ENCODE results near the gene ZIC5. TPM values are rescaled to one million over a fixed set of nuclear protein-coding genes. Genes with fewer than 3 reads are reported as not detected.
A peak's percentile ranks its signal among the peaks of the same experiment; 100 is the strongest.
"Not testable (repeated sequence)": the region's sequence is repeated elsewhere in the genome, so short reads cannot be mapped to it uniquely, and the experiment has no call there.

ZIC5 gene
- total and polyA plus RNA-seq, 2 of the 13 experiments (the other 11 are each of a cell fraction or from before 2014, with no cell fraction given): 0.02 to 0.07 TPM

DNA sequence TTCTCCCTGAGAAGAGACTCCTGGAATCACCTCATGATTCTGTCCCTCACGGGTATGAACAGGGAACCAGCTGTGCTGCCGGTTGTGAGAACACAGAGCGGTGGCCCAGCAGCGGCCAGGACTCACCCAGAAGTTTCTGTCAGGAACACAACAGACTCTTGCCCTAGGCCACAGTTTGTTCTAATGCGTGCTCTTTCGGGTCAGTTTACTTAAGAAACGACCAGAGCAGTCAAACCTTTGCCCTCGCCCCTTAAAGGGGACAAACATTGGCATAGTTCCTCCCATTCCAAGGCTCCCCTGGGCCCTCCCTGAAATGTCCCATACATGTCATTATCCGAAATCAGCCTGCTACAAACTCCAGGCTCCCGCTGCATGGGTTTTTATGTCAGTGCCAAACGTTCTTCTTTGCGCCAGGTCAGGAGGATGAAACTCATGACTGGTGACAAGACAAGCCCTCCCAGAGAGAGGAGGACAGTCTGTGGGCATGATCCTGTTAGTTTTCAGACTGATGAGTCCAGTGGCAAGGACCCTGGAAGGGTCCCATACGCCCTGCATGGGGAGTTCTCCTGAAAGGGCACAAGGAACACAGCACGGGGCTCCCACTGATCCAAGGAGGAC lies 18.3 kb downstream of the ZIC5 start:
- Histone ChIP-seq H3K27ac (ENCODE audit: extremely low read length, insufficient read depth, low read length) (no peak overlapping the region), H3K27me3 (ENCODE audit: control insufficient read depth in 1 of 2, insufficient read depth in 2 of 2, low read length in 2 of 2) (peaks cover 7 to 76% of the 10 kb centered on the region in 2 experiments; a peak in 4 of 5 replicates), H2AFZ (ENCODE audit: low read length) (no peak overlapping the region), H3K4me2 (ENCODE audit: low read depth, low read length) (peak overlapping the region; percentile 31), H3K9me3 (ENCODE audit: low read length) (no peaks in the 10 kb centered on the region), H3K4me3 (replicated peaks in 1 of 3; ENCODE audit: insufficient read depth in 1 of 3, low read depth in 2 of 3, low read length in 3 of 3) (no peak overlapping the region), H4K20me1 (ENCODE audit: insufficient read depth, low read length) (no peaks in the 10 kb centered on the region), H3K79me2 (ENCODE audit: insufficient read depth, low read length) (no peaks in the 10 kb centered on the region), H3K36me3 (replicated peaks in 1 of 2; ENCODE audit: control insufficient read depth in 1 of 2, insufficient read depth in 2 of 2, low read length in 2 of 2) (no peaks in the 10 kb centered on the region), H3K4me1 (ENCODE audit: insufficient read depth, low read length) (peaks cover 46% of the 10 kb centered on the region), H3K9ac (ENCODE audit: insufficient read depth, low read depth, low read length) (no peak overlapping the region)
- ATAC-seq (peak; percentile 7; the same call in 1 of the 3 replicates), FAIRE-seq (no peak), DNase-seq (ENCODE audit: low spot score) (no peak)
- in situ Hi-C loops (cut with HindIII; ENCODE audit: extremely low pct_ligation_motif_present, low pct_unique_long_range_greater_than_20kb): no loop called here
- no TSS peak for BruUV-seq (replicated peaks)
- intact Hi-C loops (cut with micrococcal nuclease; ENCODE audit: unreplicated experiment): no loop called here
- TF ChIP-seq NFATC3 (CRISPR knock-in tag; IDR thresholded peaks at IDR 0.05) (no peak), MED8 (CRISPR knock-in tag; IDR thresholded peaks at IDR 0.05; ENCODE audit: insufficient replicate concordance) (no peak), NRL (CRISPR knock-in tag; IDR thresholded peaks at IDR 0.05; ENCODE audit: borderline replicate concordance) (no peak), U2AF2 (IDR thresholded peaks at IDR 0.05; ENCODE audit: low read depth, low read length) (no peak), TBL1XR1 (IDR thresholded peaks at IDR 0.05; ENCODE audit: borderline replicate concordance, low read length, partially characterized antibody) (no peak), HNRNPUL1 (IDR thresholded peaks at IDR 0.05; ENCODE audit: low read depth, low read length) (no peak), SRSF4 (IDR thresholded peaks at IDR 0.05; ENCODE audit: low read depth, low read length, poor library complexity, severe bottlenecking) (no peak), ZBTB7A (CRISPR knock-in tag; IDR thresholded peaks at IDR 0.05) (no peak), MTF2 (CRISPR knock-in tag; IDR thresholded peaks at IDR 0.05; ENCODE audit: borderline replicate concordance) (no peak), ZNF83 (CRISPR knock-in tag; IDR thresholded peaks at IDR 0.05; ENCODE audit: borderline replicate concordance) (no peak)
- TF ChIP-seq, protein P1, sequence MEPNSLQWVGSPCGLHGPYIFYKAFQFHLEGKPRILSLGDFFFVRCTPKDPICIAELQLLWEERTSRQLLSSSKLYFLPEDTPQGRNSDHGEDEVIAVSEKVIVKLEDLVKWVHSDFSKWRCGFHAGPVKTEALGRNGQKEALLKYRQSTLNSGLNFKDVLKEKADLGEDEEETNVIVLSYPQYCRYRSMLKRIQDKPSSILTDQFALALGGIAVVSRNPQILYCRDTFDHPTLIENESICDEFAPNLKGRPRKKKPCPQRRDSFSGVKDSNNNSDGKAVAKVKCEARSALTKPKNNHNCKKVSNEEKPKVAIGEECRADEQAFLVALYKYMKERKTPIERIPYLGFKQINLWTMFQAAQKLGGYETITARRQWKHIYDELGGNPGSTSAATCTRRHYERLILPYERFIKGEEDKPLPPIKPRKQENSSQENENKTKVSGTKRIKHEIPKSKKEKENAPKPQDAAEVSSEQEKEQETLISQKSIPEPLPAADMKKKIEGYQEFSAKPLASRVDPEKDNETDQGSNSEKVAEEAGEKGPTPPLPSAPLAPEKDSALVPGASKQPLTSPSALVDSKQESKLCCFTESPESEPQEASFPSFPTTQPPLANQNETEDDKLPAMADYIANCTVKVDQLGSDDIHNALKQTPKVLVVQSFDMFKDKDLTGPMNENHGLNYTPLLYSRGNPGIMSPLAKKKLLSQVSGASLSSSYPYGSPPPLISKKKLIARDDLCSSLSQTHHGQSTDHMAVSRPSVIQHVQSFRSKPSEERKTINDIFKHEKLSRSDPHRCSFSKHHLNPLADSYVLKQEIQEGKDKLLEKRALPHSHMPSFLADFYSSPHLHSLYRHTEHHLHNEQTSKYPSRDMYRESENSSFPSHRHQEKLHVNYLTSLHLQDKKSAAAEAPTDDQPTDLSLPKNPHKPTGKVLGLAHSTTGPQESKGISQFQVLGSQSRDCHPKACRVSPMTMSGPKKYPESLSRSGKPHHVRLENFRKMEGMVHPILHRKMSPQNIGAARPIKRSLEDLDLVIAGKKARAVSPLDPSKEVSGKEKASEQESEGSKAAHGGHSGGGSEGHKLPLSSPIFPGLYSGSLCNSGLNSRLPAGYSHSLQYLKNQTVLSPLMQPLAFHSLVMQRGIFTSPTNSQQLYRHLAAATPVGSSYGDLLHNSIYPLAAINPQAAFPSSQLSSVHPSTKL (CRISPR knock-in tag; IDR thresholded peaks at IDR 0.05): no peak
- CTCF ChIA-PET (ENCODE audit: low intra/inter-chr PET ratio, low total read pairs): no interaction called here
- POLR2A ChIA-PET: no interaction called here
- 9% methylated on average over 10 of the region's 14 CpGs for WGBS (ENCODE audit: low lambda C conversion rate)

DNA sequence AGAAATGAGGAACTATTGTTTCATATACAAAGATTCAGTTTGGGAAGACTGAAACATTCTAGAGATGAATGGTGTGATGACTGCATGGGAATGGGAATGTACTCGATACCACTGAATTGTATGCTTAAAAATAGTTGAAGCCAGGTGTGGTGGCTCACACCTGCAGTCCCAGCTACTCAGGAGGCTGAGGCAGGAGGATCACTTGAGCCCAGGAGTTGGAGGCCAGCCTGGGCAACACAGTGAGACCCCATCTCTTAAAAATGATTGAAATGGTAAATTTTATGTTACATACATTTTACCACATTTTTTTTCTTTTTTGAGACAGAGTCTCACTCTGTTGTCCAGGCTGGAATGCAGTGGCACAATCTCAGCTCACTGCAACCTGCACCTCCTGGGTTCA lies 19.9 kb downstream of the ZIC5 start:
- H3K9ac ChIP-seq (ENCODE audit: insufficient read depth, low read depth, low read length); H3K4me3 ChIP-seq (replicated peaks in 1 of 3; ENCODE audit: insufficient read depth in 1 of 3, low read depth in 2 of 3, low read length in 3 of 3); H3K79me2 ChIP-seq (ENCODE audit: insufficient read depth, low read length); CTCF ChIA-PET (ENCODE audit: low intra/inter-chr PET ratio, low total read pairs); ATAC-seq; H4K20me1 ChIP-seq (ENCODE audit: insufficient read depth, low read length); H3K27ac ChIP-seq (ENCODE audit: extremely low read length, insufficient read depth, low read length); H3K36me3 ChIP-seq (replicated peaks in 1 of 2; ENCODE audit: control insufficient read depth in 1 of 2, insufficient read depth in 2 of 2, low read length in 2 of 2); H2AFZ ChIP-seq (ENCODE audit: low read length); BruUV-seq (replicated peaks); FAIRE-seq; DNase-seq (ENCODE audit: low spot score); H3K9me3 ChIP-seq (ENCODE audit: low read length); in situ Hi-C loops (cut with HindIII; ENCODE audit: extremely low pct_ligation_motif_present, low pct_unique_long_range_greater_than_20kb); POLR2A ChIA-PET; intact Hi-C loops (cut with micrococcal nuclease; ENCODE audit: unreplicated experiment); H3K4me2 ChIP-seq (ENCODE audit: low read depth, low read length): not testable (repeated sequence)
- H3K27me3 ChIP-seq (ENCODE audit: control insufficient read depth in 1 of 2, insufficient read depth in 2 of 2, low read length in 2 of 2): peaks cover 7 to 77% of the 10 kb centered on the region in 2 experiments; a peak in 4 of 5 replicates
- WGBS (ENCODE audit: low lambda C conversion rate): 60% methylated on average over 1 of the region's 1 CpG
- H3K4me1 ChIP-seq (ENCODE audit: insufficient read depth, low read length): peaks cover 36% of the 10 kb centered on the region
